GM23248 (cell line): Measurements from ENCODE around the gene ARSK. TPM values are rescaled to one million over a fixed set of nuclear protein-coding genes. Genes with fewer than 3 reads are reported as not detected.

Experiments used
- DNase-seq: peaks from one replicate; pipeline ENCODE4 v3.0.0-alpha.2; 2015
- H2AFZ ChIP-seq: fragments of 200-600 bp; sonication (generic); 2 replicates; pipeline ENCODE4 v1.6.1; 2016; ENCODE audit warnings: antibody characterized with exemption
- H3F3A ChIP-seq: fragments of 200-600 bp; sonication (generic); 2 replicates; pipeline ENCODE4 v1.6.1; 2016; ENCODE audit warnings: mild to moderate bottlenecking, antibody characterized with exemption, mixed run types; ENCODE audit not compliant: insufficient read depth
- H3K27ac ChIP-seq: fragments of 200-600 bp; sonication (generic); 2 replicates; pipeline ENCODE4 v1.5.1; 2016; ENCODE audit warnings: mild to moderate bottlenecking
- H3K27me3 ChIP-seq: fragments of 200-600 bp; sonication (generic); replicated peaks from 2 replicates; pipeline ENCODE4 v1.6.1; 2016; ENCODE audit warnings: mild to moderate bottlenecking; ENCODE audit not compliant: insufficient read depth
- H3K36me3 ChIP-seq: fragments of 200-600 bp; sonication (generic); 2 replicates; pipeline ENCODE4 v1.6.1; 2016; ENCODE audit warnings: low read depth, mild to moderate bottlenecking
- H3K4me1 ChIP-seq: fragments of 200-600 bp; sonication (generic); 2 replicates; pipeline ENCODE4 v1.6.1; 2016; ENCODE audit warnings: mild to moderate bottlenecking; ENCODE audit not compliant: insufficient read depth
- H3K4me2 ChIP-seq: fragments of 200-600 bp; sonication (generic); one replicate; pipeline ENCODE4 v1.6.1; 2016; ENCODE audit warnings: mild to moderate bottlenecking; ENCODE audit not compliant: unreplicated experiment
- H3K4me3 ChIP-seq: fragments of 200-600 bp; sonication (generic); 2 replicates; pipeline ENCODE4 v1.5.1; 2016; ENCODE audit warnings: mild to moderate bottlenecking
- H3K79me2 ChIP-seq: fragments of 200-600 bp; sonication (generic); 2 replicates; pipeline ENCODE4 v1.6.1; 2016; ENCODE audit warnings: mild to moderate bottlenecking; ENCODE audit not compliant: insufficient read depth
- H3K9ac ChIP-seq: fragments of 200-600 bp; sonication (generic); 2 replicates; pipeline ENCODE4 v1.6.1; 2016; ENCODE audit warnings: mild to moderate bottlenecking
- H3K9me2 ChIP-seq: fragments of 200-600 bp; sonication (generic); 2 replicates; pipeline ENCODE4 v1.6.1; 2016; ENCODE audit warnings: mixed run types, mild to moderate bottlenecking, moderate library complexity; ENCODE audit not compliant: insufficient read depth
- H3K9me3 ChIP-seq: fragments of 200-600 bp; sonication (generic); one replicate; pipeline ENCODE4 v1.6.1; 2017; ENCODE audit warnings: low read depth
- H4K20me1 ChIP-seq: fragments of 200-600 bp; sonication (generic); 2 replicates; pipeline ENCODE4 v1.6.0; 2016; ENCODE audit not compliant: insufficient read depth
- EZH2 ChIP-seq: fragments of 200-600 bp; sonication (generic); IDR thresholded peaks from 2 replicates; pipeline ENCODE4 v1.6.1; 2018; ENCODE audit warnings: antibody characterized with exemption, mild to moderate bottlenecking; ENCODE audit not compliant: insufficient read depth, poor library complexity, severe bottlenecking
- EZH2phosphoT487 ChIP-seq: fragments of 200-600 bp; sonication (generic); IDR thresholded peaks from 2 replicates; pipeline ENCODE4 v1.6.1; 2018; ENCODE audit warnings: antibody characterized with exemption, moderate library complexity, mild to moderate bottlenecking, low read depth; ENCODE audit not compliant: insufficient read depth
- WGBS, 2 experiments: methylation state at CpG; one replicate each; pipeline ENCODE4 v1.1.6; 2015 to 2017; ENCODE audit warnings: low lambda C conversion rate in 2 of 2, low coverage in 1 of 2; ENCODE audit errors: missing lambda C conversion rate in 2 of 2; 5-methylcytosine and 5-hydroxymethylcytosine counted together
- in situ Hi-C: fragments of 300-500 bp; cut with MboI; formaldehyde crosslinking; loops from 2 replicates; pipeline ENCODE4 v1.15.0; 2020
- polyA plus RNA-seq: library from polyadenylated mRNA; unstranded; fragments of >200 nt; fragmentation: Nextera tagmentation; extraction: Ambion mirVana; gene quantifications from 2 replicates; pipeline ENCODE4 v1.2.1, GENCODE V29; 2016
- total RNA-seq: library from RNA; depleted of rRNA; stranded (reverse); fragments of >200 nt; shearing (Covaris generic); gene quantifications from 2 replicates; pipeline ENCODE4 v1.2.3, GENCODE V29; 2014

Gene ARSK
- total and polyA plus RNA-seq, 2 experiments from 2014 or later = 12.1 to 14.5 TPM

DNA sequence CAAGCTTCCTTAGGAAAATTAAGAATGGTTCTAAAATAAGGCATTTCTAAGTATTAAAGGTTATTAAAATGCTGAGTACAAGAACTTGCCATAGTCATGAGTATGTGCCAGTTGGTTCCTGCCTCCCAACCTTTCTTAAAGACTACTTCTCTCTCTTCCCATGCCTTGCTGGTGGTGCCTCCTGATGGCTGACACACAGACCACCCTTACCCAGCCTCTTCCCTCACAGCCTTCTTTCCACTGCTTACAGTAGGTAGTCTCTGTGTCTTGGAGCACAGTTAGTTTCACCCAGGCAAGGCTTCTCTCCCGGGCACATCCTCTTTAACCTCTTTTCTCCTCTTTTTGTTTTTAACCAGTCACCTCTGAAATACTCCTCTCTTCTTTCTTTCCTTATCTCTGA lies 44.4 kb downstream of the ARSK start:
- TF ChIP-seq EZH2 = no peak
- no peak for TF ChIP-seq EZH2phosphoT487
- DNase-seq = no peak
- Histone ChIP-seq H4K20me1 (no peaks in the 10 kb centered on the region), H3K36me3 (peaks cover 8% of the 10 kb centered on the region; the same call in 1 of the 2 replicates), H3K9me2 (no peaks in the 10 kb centered on the region), H3K4me2 (no peak overlapping the region), H3K27ac (no peak overlapping the region), H2AFZ (no peak overlapping the region), H3K9ac (no peak overlapping the region), H3F3A (no peaks in the 10 kb centered on the region), H3K4me1 (peaks cover 12% of the 10 kb centered on the region; the same call in 1 of the 2 replicates), H3K79me2 (no peaks in the 10 kb centered on the region), H3K27me3 (no peaks in the 10 kb centered on the region), H3K4me3 (no peak overlapping the region), H3K9me3 (no peaks in the 10 kb centered on the region)
- WGBS, 2 experiments = 94 to 100% methylated on average over 1 of the region's 1 CpG
- in situ Hi-C loops = no loop called here

DNA sequence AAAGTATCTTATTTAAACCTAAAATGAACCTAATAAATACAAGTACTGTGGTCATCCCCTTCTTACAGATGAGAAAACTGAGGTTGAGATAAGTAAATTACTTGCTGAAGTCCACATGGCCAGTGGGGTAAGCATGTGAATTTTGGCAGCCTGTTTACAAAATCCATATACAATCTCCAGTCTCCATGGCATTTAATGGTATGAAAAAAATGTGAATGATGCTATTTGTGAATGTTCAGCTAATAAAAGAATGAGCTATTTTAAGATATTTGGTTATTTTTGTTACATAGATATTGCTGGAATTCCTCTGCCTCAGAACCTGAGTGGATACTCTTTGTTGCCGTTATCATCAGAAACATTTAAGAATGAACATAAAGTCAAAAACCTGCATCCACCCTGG lies 45.7 kb downstream of the ARSK start:
- peaks cover 8% of the 10 kb centered on the region for H3K36me3 ChIP-seq
- H3K9ac ChIP-seq = no peak overlapping the region
- H3K27me3 ChIP-seq = no peaks in the 10 kb centered on the region
- H3K9me3 ChIP-seq = no peaks in the 10 kb centered on the region
- H3K9me2 ChIP-seq = no peaks in the 10 kb centered on the region
- H2AFZ ChIP-seq = no peak overlapping the region
- DNase-seq = peak; percentile 32
- no peak overlapping the region for H3K27ac ChIP-seq
- H3K4me2 ChIP-seq = no peak overlapping the region
- no peak overlapping the region for H3K4me3 ChIP-seq
- H3F3A ChIP-seq = no peaks in the 10 kb centered on the region
- in situ Hi-C loops = no loop called here
- H3K4me1 ChIP-seq = peaks cover 12% of the 10 kb centered on the region; the same call in 1 of the 2 replicates
- no peak for TF ChIP-seq EZH2phosphoT487
- TF ChIP-seq EZH2 = no peak
- no peaks in the 10 kb centered on the region for H4K20me1 ChIP-seq
- 66 to 68% methylated on average over 1 of the region's 1 CpG for WGBS, 2 experiments
- H3K79me2 ChIP-seq = no peaks in the 10 kb centered on the region

DNA sequence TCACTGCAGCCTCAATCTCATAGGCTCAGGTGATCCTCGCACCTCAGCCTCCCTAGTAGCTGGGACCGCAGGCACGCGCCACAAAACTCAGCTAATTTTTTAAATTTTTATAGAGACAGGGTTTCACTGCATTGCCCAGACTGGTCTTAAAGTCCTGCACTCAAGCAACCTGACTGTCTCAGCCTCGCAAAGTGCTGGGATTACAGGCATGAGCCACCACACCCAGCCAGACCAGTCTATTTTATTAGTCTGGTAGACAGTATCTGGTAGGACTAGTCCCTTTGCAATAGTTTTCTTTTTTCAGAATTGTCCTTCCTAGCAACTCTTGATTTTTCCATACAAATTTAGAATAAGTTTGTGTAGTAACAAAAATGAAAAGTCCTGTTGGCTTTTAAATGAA lies 50.9 kb downstream of the ARSK start:
- in situ Hi-C loops = no loop called here
- Histone ChIP-seq H3K36me3 (peaks cover 8% of the 10 kb centered on the region), H3K9ac (no peak overlapping the region), H3K4me1 (peaks cover 4% of the 10 kb centered on the region; the same call in 1 of the 2 replicates), H3K9me3 (no peaks in the 10 kb centered on the region), H3K4me2 (no peak overlapping the region), H3K27me3 (no peaks in the 10 kb centered on the region), H4K20me1 (no peaks in the 10 kb centered on the region), H3K27ac (no peak overlapping the region), H3K79me2 (no peaks in the 10 kb centered on the region), H3K4me3 (no peak overlapping the region), H3K9me2 (no peaks in the 10 kb centered on the region), H2AFZ (no peak overlapping the region), H3F3A (no peaks in the 10 kb centered on the region)
- 99 to 100% methylated on average over 5 of the region's 5 CpGs for WGBS, 2 experiments
- TF ChIP-seq EZH2phosphoT487 (no peak), EZH2 (no peak)
- no peak for DNase-seq

DNA sequence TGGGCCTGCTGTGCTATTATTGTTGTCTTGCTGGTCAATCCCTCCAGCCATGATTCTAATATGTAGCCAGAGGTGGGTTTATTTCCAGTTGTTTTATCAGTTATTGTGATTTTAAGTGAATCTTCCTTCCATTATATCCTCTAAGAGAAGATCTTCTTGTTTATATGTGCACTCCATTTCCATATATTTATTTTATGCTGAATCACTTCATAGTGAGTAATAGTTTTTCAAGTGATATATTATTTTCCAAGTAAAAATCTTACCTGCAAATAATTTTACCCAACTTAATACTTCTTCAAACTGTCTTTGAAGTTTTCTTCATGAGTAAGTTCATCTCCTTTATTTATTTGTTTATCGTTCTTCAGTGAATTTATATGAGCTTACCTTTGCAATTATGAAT lies 51.5 kb downstream of the ARSK start:
- no peaks in the 10 kb centered on the region for H3K4me1 ChIP-seq
- H3K4me2 ChIP-seq = no peak overlapping the region
- no peak for DNase-seq
- H3K79me2 ChIP-seq = no peaks in the 10 kb centered on the region
- no peak overlapping the region for H3K4me3 ChIP-seq
- WGBS, 2 experiments = 98% methylated on average over 1 of the region's 1 CpG
- no peaks in the 10 kb centered on the region for H3K27me3 ChIP-seq
- no peaks in the 10 kb centered on the region for H3K9me3 ChIP-seq
- H3K36me3 ChIP-seq = peaks cover 7% of the 10 kb centered on the region
- no peak overlapping the region for H2AFZ ChIP-seq
- in situ Hi-C loops = no loop called here
- H3K27ac ChIP-seq = no peak overlapping the region
- H3F3A ChIP-seq = no peaks in the 10 kb centered on the region
- H3K9ac ChIP-seq = no peak overlapping the region
- H4K20me1 ChIP-seq = no peaks in the 10 kb centered on the region
- no peaks in the 10 kb centered on the region for H3K9me2 ChIP-seq
- TF ChIP-seq EZH2 (no peak), EZH2phosphoT487 (no peak)

DNA sequence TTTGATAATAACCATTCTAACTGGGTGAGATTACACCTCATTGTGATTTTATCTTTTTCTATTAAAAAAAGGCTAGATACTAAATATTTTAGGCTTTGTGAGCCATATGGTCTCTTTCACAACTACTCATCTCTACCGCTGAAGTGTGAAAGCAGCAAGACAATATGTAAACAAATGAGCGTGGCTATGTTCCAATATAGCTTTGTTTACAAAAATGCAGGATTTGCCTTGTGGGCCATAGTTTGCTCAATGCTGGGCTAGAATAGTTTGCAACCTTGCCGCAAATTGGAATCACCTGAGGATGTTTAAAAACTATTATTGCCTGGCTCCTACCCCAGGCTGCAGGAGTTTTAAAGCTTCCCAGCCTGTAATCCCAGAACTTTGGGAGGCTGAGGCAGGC lies 54.8 kb downstream of the ARSK start:
- no peaks in the 10 kb centered on the region for H4K20me1 ChIP-seq
- H3K4me1 ChIP-seq = no peaks in the 10 kb centered on the region
- H3K4me2 ChIP-seq = no peak overlapping the region
- no peaks in the 10 kb centered on the region; the same call in 1 of the 2 replicates for H3K36me3 ChIP-seq
- no peak overlapping the region for H3K4me3 ChIP-seq
- no peak overlapping the region for H2AFZ ChIP-seq
- no peaks in the 10 kb centered on the region for H3K79me2 ChIP-seq
- no peaks in the 10 kb centered on the region for H3K27me3 ChIP-seq
- no peaks in the 10 kb centered on the region for H3K9me3 ChIP-seq
- no peaks in the 10 kb centered on the region for H3K9me2 ChIP-seq
- 51 to 52% methylated on average over 3 of the region's 3 CpGs for WGBS, 2 experiments
- in situ Hi-C loops = no loop called here
- DNase-seq = no peak
- H3F3A ChIP-seq = no peaks in the 10 kb centered on the region
- TF ChIP-seq EZH2 = no peak
- TF ChIP-seq EZH2phosphoT487 = no peak
- no peak overlapping the region for H3K27ac ChIP-seq
- no peak overlapping the region for H3K9ac ChIP-seq
